ENCODE data around the gene ELANE.
"Not testable (repeated sequence)": the region's sequence is repeated elsewhere in the genome, so short reads cannot be mapped to it uniquely, and the experiment has no call there.

ELANE gene

GRCh38 chr19:814152-815078 lies 37.7 kb upstream of the ELANE start:
- no peak for DNase-seq

GRCh38 chr19:815079-815774 lies 36.9 kb upstream of the ELANE start:
- DNase-seq = no peak

GRCh38 chr19:815775-816499 lies 36.2 kb upstream of the ELANE start:
- DNase-seq = no peak

- DNase-seq = no peak
These were observed 35.6 kb upstream of the ELANE start for GRCh38 chr19:816500-816857.

GRCh38 chr19:820212-820611 lies 31.9 kb upstream of the ELANE start:
- not testable (repeated sequence) for DNase-seq

- DNase-seq = no peak
These were observed 30.8 kb upstream of the ELANE start for GRCh38 chr19:821231-821824.

- no peak for DNase-seq
These were observed 30.1 kb upstream of the ELANE start, which contains the start of gene PLPPR3 for GRCh38 chr19:821825-822503. TSS of gene PLPPR3 (minus strand) at chr19:821955. CDS start at chr19:821559, 396 bp downstream.

GRCh38 chr19:823565-824121 lies 28.5 kb upstream of the ELANE start:
- no peak for DNase-seq

GRCh38 chr19:824885-825284 lies 27.2 kb upstream of the ELANE start:
- no peak for DNase-seq

- no peak for DNase-seq
These were observed 26.0 kb upstream of the ELANE start for GRCh38 chr19:825897-826644.

- DNase-seq = no peak
These were observed 24.8 kb upstream of the ELANE start for GRCh38 chr19:827314-827709.

GRCh38 chr19:827710-828321 lies 24.3 kb upstream of the ELANE start, which contains the start of gene AZU1:
TSS of gene AZU1 (plus strand) at chr19:827837. CDS start at chr19:827847, 10 bp downstream.
- DNase-seq = no peak

GRCh38 chr19:829129-829758 lies 22.9 kb upstream of the ELANE start:
- DNase-seq = no peak

- no peak for DNase-seq
These were observed 20.4 kb upstream of the ELANE start for GRCh38 chr19:831407-832369.

GRCh38 chr19:834216-834615 lies 17.9 kb upstream of the ELANE start:
- DNase-seq = no peak

- no peak for DNase-seq
These were observed 16.8 kb upstream of the ELANE start for GRCh38 chr19:835210-835810.

GRCh38 chr19:840519-841206 lies 11.4 kb upstream of the ELANE start, which contains the start of gene PRTN3:
TSS of gene PRTN3 (plus strand) at chr19:840999. CDS start at chr19:841009, 10 bp downstream.
- DNase-seq = no peak

- DNase-seq = not testable (repeated sequence)
These were observed 9.3 kb upstream of the ELANE start for GRCh38 chr19:842802-843179.
